HG02981 (cell line): ENCODE results near the gene VWA7.
A peak's percentile ranks its signal among the peaks of the same experiment; 100 is the strongest.

Source experiments
- ATAC-seq: cut with Tn5 transposase; IDR thresholded peaks from one replicate; pipeline ENCODE4 v1.9.1; 2021; ENCODE audit warnings: mild to moderate bottlenecking, moderate library complexity; ENCODE audit not compliant: unreplicated experiment

The VWA7 gene

DNA sequence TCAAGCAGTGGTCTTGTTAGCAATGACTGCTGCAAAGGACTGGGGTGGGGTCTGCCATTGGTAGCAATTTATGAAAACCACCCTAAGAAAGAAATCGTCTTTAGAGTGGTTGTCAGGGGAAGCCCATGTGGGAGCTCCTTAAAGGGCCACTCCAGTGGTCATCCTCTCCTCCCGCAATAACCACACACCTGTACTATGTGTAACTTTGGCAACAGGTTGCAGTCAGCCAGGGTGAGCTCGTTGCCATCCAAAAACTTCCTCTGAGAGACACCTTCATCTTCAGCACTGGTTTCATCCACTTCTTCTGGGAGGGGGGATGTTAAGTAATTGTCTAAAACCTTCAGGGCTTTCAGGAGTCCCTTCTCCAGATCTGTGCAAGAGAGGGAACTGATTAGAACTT, 45.1 kb downstream of the VWA7 start:
- no peak for ATAC-seq

- ATAC-seq: no peak
Observed at GRCh38 chr6:31730631-31731086, 46.5 kb downstream of the VWA7 start.

DNA sequence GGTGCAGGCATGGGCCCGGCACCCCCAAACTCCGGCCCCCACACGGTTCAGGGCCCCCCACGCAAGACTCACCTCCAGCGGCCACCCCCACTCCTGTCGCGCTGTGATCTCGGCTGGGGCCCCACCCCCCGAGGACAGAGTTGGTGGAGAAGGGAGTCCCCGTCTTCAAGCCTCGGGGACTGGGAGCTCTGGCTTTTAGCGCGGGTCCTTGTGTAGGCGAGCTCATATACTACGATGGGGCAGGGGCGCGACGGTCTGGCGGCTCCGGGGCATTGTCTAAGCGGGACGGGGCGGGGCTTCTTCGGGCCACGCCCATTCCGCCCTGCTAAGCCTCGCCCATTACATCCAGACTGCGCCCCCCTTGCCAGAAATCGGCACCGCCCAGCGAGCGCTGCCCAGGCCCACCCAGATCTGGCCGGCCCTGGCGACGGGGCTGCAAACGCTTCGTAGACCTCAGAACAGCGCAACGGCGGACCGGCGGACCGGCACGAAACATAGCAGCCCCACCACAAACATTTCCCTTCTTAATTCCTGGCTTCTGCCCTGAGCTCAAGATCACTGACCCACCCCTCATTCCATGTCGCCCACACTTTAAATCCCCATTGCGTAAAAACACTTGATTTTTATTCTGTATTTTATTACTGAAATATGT, 47.0 kb downstream of the VWA7 start:
- peak; percentile 26 for ATAC-seq

GRCh38 chr6:31729515-31729978, 47.6 kb downstream of the VWA7 start:
- peak; percentile 46 for ATAC-seq

- peak; percentile 10 for ATAC-seq
Observed at GRCh38 chr6:31728767-31729514, 48.2 kb downstream of the VWA7 start, which contains the start of gene DDAH2. DDAH2 (minus strand) TSS chr6:31729299; CDS start chr6:31729161, 138 bp downstream.

- no peak for ATAC-seq
Observed at GRCh38 chr6:31727717-31728671, 49.1 kb downstream of the VWA7 start.

- ATAC-seq: peak; percentile 43
Observed at GRCh38 chr6:31727034-31727716, 50.0 kb downstream of the VWA7 start.

DNA sequence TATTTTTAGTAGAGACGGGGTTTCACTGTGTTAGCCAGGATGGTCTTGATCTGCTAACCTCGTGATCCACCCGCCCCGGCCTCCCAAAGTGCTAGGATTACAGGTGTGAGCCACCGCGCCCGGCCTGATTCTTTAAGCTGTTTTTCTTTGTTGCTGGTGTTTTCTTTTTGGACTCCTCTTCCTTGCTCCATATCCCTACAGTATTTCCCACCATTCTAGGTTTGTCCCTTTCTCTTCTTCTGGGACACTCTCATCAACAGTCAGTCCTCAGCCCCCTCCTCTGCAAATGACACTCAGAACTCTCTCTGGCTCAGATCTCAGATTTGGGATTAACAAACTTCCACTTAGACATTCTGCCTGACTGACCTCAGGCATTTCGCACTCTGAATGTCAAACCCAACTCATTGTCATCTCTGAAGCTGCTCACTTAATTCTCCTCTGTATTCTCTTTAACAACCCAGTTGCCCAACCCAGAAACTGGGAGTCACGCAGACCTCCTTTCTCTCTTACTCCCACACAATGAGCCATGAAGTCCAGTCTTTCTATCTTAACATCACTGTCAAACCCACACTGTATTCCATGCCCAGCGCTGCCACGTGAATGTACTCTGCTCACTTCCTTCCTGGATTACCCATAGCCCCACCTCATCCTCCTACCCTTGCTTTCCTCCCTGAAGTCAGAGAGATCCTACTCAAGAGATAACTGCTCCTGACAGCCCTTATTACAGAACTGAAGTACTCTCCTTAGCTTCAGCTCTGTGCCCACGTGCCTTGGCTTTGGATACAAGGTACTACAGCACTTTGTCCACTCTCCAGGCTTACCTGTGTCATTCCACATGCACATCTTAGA, 51.4 kb downstream of the VWA7 start:
- ATAC-seq: no peak

- no peak for ATAC-seq
Observed at GRCh38 chr6:31723980-31724691, 53.0 kb downstream of the VWA7 start.

GRCh38 chr6:31723245-31723979, 53.7 kb downstream of the VWA7 start, which contains the start of gene MPIG6B:
MPIG6B (plus strand) TSS chr6:31723373; CDS start chr6:31723384, 11 bp downstream.
- ATAC-seq: no peak

GRCh38 chr6:31722173-31722572, 55.0 kb downstream of the VWA7 start:
- ATAC-seq: no peak

- no peak for ATAC-seq
Observed at GRCh38 chr6:31721351-31722020, 55.6 kb downstream of the VWA7 start, which contains the start of gene LY6G6C. LY6G6C (minus strand) TSS chr6:31721746; CDS start chr6:31721679, 67 bp downstream.

- no peak for ATAC-seq
Observed at GRCh38 chr6:31720196-31720770, 56.8 kb downstream of the VWA7 start.

GRCh38 chr6:31719001-31719400, 58.1 kb downstream of the VWA7 start:
- ATAC-seq: no peak

DNA sequence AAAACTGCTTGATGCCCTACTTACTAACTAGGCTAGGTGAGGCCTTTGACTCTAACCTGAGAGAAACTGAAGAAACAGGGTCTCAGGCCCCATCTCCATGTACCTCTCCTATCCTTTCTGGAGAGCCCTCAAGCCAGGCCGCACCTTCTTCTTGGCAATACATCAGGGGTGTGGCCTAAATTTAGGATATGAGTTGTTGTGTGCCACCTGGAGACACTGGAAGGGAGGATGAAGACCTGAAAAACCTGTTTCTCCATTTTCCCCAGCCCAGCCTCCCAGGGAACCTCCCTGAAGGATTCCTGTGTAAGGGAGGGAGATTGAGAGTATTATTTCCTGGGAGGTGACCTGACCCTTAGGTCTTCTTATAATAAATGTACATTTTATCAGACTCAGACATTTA, 58.9 kb downstream of the VWA7 start:
- ATAC-seq: no peak

GRCh38 chr6:31717499-31718222, 59.5 kb downstream of the VWA7 start:
- no peak for ATAC-seq
